Measurements from ENCODE around the gene IL1RAP.

IL1RAP gene

DNA sequence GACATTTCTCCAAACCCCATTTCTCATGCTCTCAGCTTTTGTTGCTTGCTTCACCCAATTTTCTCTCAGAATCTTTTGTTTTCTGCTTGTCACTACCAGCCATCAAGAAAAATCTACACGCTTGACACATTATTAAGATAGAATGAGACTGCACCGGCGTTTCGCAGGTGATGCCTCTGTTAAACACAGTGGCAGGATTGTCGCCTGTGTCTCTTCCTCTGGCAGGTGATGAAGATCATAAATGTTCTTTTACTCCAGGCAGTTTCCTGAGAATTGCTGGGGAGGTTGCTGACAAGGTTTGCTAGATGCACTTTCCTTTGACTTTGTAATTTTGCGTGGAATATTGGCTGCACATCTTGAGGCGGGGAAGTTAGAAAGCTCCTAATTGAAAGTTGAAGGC, 75.4 kb downstream of the IL1RAP start:
- TF ChIP-seq, protein P1, sequence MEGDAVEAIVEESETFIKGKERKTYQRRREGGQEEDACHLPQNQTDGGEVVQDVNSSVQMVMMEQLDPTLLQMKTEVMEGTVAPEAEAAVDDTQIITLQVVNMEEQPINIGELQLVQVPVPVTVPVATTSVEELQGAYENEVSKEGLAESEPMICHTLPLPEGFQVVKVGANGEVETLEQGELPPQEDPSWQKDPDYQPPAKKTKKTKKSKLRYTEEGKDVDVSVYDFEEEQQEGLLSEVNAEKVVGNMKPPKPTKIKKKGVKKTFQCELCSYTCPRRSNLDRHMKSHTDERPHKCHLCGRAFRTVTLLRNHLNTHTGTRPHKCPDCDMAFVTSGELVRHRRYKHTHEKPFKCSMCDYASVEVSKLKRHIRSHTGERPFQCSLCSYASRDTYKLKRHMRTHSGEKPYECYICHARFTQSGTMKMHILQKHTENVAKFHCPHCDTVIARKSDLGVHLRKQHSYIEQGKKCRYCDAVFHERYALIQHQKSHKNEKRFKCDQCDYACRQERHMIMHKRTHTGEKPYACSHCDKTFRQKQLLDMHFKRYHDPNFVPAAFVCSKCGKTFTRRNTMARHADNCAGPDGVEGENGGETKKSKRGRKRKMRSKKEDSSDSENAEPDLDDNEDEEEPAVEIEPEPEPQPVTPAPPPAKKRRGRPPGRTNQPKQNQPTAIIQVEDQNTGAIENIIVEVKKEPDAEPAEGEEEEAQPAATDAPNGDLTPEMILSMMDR (IDR thresholded peaks at IDR 0.05; ENCODE audit: extremely low read depth, missing control alignments) = no peak

GRCh38 chr3:190591080-190591479, 77.2 kb downstream of the IL1RAP start:
- no peak for DNase-seq (ENCODE audit: low spot score)
- TF ChIP-seq, protein P1 (IDR thresholded peaks at IDR 0.05; ENCODE audit: extremely low read depth, missing control alignments) = no peak

More for the DNA sequence above, 75.4 kb downstream of the IL1RAP start:
- no peak for DNase-seq (ENCODE audit: low spot score)

GRCh38 chr3:190593075-190593474, 79.2 kb downstream of the IL1RAP start:
- TF ChIP-seq, protein P1 (IDR thresholded peaks at IDR 0.05; ENCODE audit: extremely low read depth, missing control alignments) = no peak
- DNase-seq (ENCODE audit: low spot score) = no peak

DNA sequence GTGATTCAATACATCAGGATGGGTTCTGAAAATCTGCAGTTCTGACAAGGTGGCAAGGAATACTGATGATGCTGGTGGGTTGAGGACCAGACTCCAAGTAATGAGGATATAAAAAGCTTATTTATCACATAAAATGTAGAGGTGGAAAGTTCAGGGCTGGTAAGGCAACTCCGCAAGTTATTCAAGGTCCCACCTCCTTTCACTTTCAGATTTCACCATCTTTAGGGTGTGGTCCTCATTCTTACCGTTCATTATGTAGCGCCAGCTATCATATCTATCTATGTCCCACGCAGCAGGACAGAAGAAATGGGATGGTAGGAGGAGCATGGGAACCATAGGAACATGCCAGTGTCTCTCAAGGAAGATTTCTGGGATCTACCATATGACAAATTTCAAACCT, 80.3 kb downstream of the IL1RAP start:
- TF ChIP-seq, protein P1 (IDR thresholded peaks at IDR 0.05; ENCODE audit: extremely low read depth, missing control alignments) = no peak
- DNase-seq (ENCODE audit: low spot score) = no peak

GRCh38 chr3:190595179-190595795, 81.4 kb downstream of the IL1RAP start:
- TF ChIP-seq, protein P1 (IDR thresholded peaks at IDR 0.05; ENCODE audit: extremely low read depth, missing control alignments) = no peak
- no peak for DNase-seq (ENCODE audit: low spot score)

- DNase-seq (ENCODE audit: low spot score) = no peak
- TF ChIP-seq, protein P1 (IDR thresholded peaks at IDR 0.05; ENCODE audit: extremely low read depth, missing control alignments) = no peak
Observed at GRCh38 chr3:190595807-190596206, 81.9 kb downstream of the IL1RAP start.

DNA sequence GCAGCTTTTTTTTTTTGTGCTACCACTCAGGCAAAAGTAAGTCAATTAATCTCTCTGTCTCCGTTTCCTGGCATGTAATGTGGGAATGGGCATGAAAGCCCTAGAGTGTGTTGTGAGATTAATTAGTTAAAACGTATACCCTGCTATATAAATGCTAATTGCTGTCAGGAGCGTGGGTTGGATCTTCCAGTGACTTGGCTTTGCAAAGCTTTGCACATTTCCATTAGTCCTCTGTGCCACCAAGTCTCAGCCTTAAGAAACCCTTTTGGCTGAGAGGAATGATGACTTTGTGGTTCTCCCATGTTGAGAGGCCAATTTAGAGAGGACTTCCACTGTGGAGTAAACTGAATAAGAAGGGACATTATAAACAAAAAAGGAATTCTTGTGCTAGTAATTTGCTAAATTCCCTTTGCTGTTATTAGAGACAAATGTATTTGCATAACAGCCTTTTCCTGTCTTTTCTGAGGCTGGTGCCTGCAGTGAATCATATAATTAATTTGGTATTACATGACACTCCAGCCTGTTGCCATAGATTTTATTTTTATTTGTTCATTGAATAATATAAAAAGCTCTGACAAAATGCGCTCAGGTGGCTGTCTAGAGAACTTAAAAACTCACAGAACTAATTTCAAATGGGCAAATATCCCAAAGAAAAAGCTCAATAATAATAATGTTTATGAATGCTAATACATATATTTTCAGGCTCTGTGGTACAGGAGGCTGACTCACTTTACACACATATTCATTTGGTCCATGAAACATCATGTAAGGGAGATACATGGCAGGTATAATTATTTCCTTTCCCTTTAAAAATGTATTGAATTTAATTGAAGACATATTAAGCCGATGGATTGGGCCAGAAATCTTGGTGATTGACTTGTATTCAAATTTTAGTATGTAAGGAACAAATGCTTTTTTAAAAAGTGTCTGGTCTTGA, 82.7 kb downstream of the IL1RAP start:
- DNase-seq (ENCODE audit: low spot score) = no peak
- TF ChIP-seq, protein P1 (IDR thresholded peaks at IDR 0.05; ENCODE audit: extremely low read depth, missing control alignments) = no peak

Measured in GM20000 (cell line).